Endothelial cell (in vitro differentiated cells): ENCODE results near the gene SPINK6. TPM values are rescaled to one million over a fixed set of nuclear protein-coding genes. Genes with fewer than 3 reads are reported as not detected.

ENCODE experiments used
- DNase-seq: peaks from one replicate; pipeline ENCODE4 v3.0.0; 2021; ENCODE audit warnings: low spot score
- H3K27ac Mint-ChIP-seq: one replicate; pipeline ENCODE4 v1.8.0; 2021; ENCODE audit warnings: mixed read lengths, inconsistent platforms; ENCODE audit not compliant: unreplicated experiment
- H3K27me3 Mint-ChIP-seq: one replicate; pipeline ENCODE4 v1.8.0; 2021; ENCODE audit warnings: mild to moderate bottlenecking, moderate library complexity, mixed read lengths, inconsistent platforms; ENCODE audit not compliant: unreplicated experiment
- H3K36me3 Mint-ChIP-seq: one replicate; pipeline ENCODE4 v1.8.0; 2021; ENCODE audit warnings: mild to moderate bottlenecking, low read depth, mixed read lengths, inconsistent platforms; ENCODE audit not compliant: unreplicated experiment
- H3K4me1 Mint-ChIP-seq: one replicate; pipeline ENCODE4 v1.8.0; 2021; ENCODE audit warnings: mild to moderate bottlenecking, mixed read lengths, inconsistent platforms; ENCODE audit not compliant: unreplicated experiment
- H3K4me3 Mint-ChIP-seq: one replicate; pipeline ENCODE4 v1.8.0; 2021; ENCODE audit warnings: mild to moderate bottlenecking, mixed read lengths, inconsistent platforms; ENCODE audit not compliant: unreplicated experiment
- H3K9me3 Mint-ChIP-seq: one replicate; pipeline ENCODE4 v1.8.0; 2021; ENCODE audit warnings: mixed read lengths, inconsistent platforms; ENCODE audit not compliant: unreplicated experiment
- CTCF ChIP-seq: fragments of 200-600 bp; sonication (generic); IDR thresholded peaks from one replicate; pipeline ENCODE4 v1.5.0; 2021; ENCODE audit warnings: antibody characterized with exemption; ENCODE audit not compliant: unreplicated experiment
- total RNA-seq: library from RNA; stranded (reverse); fragmentation: NEBNext Ultra II Directional; extraction: Animal tissue kit (Norgen Biotek cat#: 25700); gene quantifications from one replicate; pipeline ENCODE4 v1.2.1, GENCODE V29; 2021; ENCODE audit not compliant: unreplicated experiment

The SPINK6 gene
- total RNA-seq, 1 donor from 2014 or later: not detected

- Mint-ChIP-seq H3K36me3 (no peaks in the 10 kb centered on the region), H3K27me3 (no peaks in the 10 kb centered on the region), H3K4me3 (no peak within 1 kb of the TSS), H3K4me1 (no peaks in the 10 kb centered on the region), H3K9me3 (no peaks in the 10 kb centered on the region), H3K27ac (no peak within 1 kb of the TSS)
- TF ChIP-seq CTCF: no peak
- no peak for DNase-seq
These were observed 34.6 kb upstream of the SPINK6 start, which contains the start of gene SPINK14 for GRCh38 chr5:148168246-148168645. TSS of gene SPINK14 (plus strand) at chr5:148168546. CDS start at chr5:148169733, 1,187 bp downstream.

- DNase-seq: no peak
- no peaks in the 10 kb centered on the region for H3K27me3 Mint-ChIP-seq
- H3K4me3 Mint-ChIP-seq: no peak overlapping the region
- H3K27ac Mint-ChIP-seq: no peak overlapping the region
- H3K36me3 Mint-ChIP-seq: no peaks in the 10 kb centered on the region
- TF ChIP-seq CTCF: no peak
- H3K9me3 Mint-ChIP-seq: no peaks in the 10 kb centered on the region
- peaks cover 7% of the 10 kb centered on the region for H3K4me1 Mint-ChIP-seq
These were observed 30.5 kb upstream of the SPINK6 start for GRCh38 chr5:148172377-148172776.

DNA sequence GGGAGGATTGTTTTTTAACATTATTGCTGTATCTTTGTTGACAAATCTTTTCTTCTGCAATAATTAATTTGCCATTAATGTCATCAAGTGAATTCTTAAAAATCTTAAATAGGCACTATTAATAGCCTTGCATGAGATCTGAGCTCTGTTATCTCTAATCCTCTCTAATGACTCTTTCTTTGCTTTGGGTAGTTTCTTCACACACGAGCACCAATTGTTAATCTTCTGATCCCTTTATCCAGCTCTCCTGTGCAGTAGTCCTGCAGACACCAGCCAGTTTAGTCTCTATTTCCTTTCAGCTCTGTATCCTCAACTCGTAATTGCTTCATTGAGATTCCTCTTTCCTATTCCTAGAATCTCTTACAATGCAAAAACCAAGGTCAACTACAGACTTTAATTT, 26.4 kb upstream of the SPINK6 start:
- Mint-ChIP-seq H3K4me3 (no peak overlapping the region), H3K27ac (no peak overlapping the region)

DNA sequence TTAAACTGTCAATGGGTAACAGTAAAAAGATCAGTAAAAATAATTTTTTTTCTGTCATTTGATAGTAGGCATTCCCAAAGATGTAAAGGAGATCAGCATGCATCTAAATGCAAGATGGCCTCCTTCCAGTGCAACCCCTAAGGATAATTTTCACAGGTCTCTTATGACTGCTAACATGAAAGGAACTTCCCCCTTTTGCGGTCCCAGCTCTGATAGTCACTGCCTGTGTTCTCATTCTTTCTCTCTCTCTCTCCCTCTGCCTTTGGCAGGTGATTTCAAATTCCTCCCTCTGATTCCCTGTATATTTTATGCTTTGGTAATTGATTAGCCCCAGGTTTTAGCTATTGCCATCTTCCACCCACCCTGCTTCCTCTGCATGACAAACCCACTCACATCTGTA, 25.6 kb upstream of the SPINK6 start:
- H3K27ac Mint-ChIP-seq: no peak overlapping the region
- H3K9me3 Mint-ChIP-seq: no peaks in the 10 kb centered on the region
- no peaks in the 10 kb centered on the region for H3K36me3 Mint-ChIP-seq
- TF ChIP-seq CTCF: no peak
- H3K4me3 Mint-ChIP-seq: no peak overlapping the region
- DNase-seq: no peak
- no peaks in the 10 kb centered on the region for H3K27me3 Mint-ChIP-seq
- peaks cover 8% of the 10 kb centered on the region for H3K4me1 Mint-ChIP-seq

More for the DNA sequence above, 26.4 kb upstream of the SPINK6 start:
- no peaks in the 10 kb centered on the region for H3K9me3 Mint-ChIP-seq
- no peak for TF ChIP-seq CTCF
- H3K36me3 Mint-ChIP-seq: no peaks in the 10 kb centered on the region
- DNase-seq: no peak
- peaks cover 8% of the 10 kb centered on the region for H3K4me1 Mint-ChIP-seq
- no peaks in the 10 kb centered on the region for H3K27me3 Mint-ChIP-seq

- no peak overlapping the region for H3K27ac Mint-ChIP-seq
- no peak overlapping the region for H3K4me3 Mint-ChIP-seq
- no peaks in the 10 kb centered on the region for H3K27me3 Mint-ChIP-seq
- H3K36me3 Mint-ChIP-seq: no peaks in the 10 kb centered on the region
- peaks cover 8% of the 10 kb centered on the region for H3K4me1 Mint-ChIP-seq
- H3K9me3 Mint-ChIP-seq: no peaks in the 10 kb centered on the region
- peak; percentile 50 for TF ChIP-seq CTCF
- DNase-seq: peak; percentile 16
These were observed 23.5 kb upstream of the SPINK6 start for GRCh38 chr5:148179234-148179824.
